Measurements from ENCODE around the gene RNF224.

RNF224 gene

GRCh38 chr9:137190315-137190856, 36.9 kb upstream of the RNF224 start:
- DNase-seq (ENCODE audit: low read depth): peak; percentile 38
- no peak overlapping the region for H3K4me3 ChIP-seq (ENCODE audit: low read depth, low read length)
- no peak for TF ChIP-seq MYC (IDR thresholded peaks at IDR 0.05; ENCODE audit: low read depth, low read length)
- no peak for TF ChIP-seq MAX (IDR thresholded peaks at IDR 0.05; ENCODE audit: low read depth, low read length)
- TF ChIP-seq CTCF (IDR thresholded peaks at IDR 0.05; ENCODE audit: low read depth, low read length): peak; percentile 17

- no peak overlapping the region for H3K4me3 ChIP-seq (ENCODE audit: low read depth, low read length)
- TF ChIP-seq CTCF (IDR thresholded peaks at IDR 0.05; ENCODE audit: low read depth, low read length) (no peak), POLR2A (IDR thresholded peaks at IDR 0.05; ENCODE audit: extremely low read depth, insufficient read length) (no peak), MYC (IDR thresholded peaks at IDR 0.05; ENCODE audit: low read depth, low read length) (no peak), MAX (IDR thresholded peaks at IDR 0.05; ENCODE audit: low read depth, low read length) (no peak)
- no peak for DNase-seq (ENCODE audit: low read depth)
Measured at GRCh38 chr9:137191245-137191644, 36.1 kb upstream of the RNF224 start.

- TF ChIP-seq MAX (IDR thresholded peaks at IDR 0.05; ENCODE audit: low read depth, low read length): no peak
- no peak for TF ChIP-seq POLR2A (IDR thresholded peaks at IDR 0.05; ENCODE audit: extremely low read depth, insufficient read length)
- TF ChIP-seq CTCF (IDR thresholded peaks at IDR 0.05; ENCODE audit: low read depth, low read length): no peak
- TF ChIP-seq MYC (IDR thresholded peaks at IDR 0.05; ENCODE audit: low read depth, low read length): no peak
- no peak for DNase-seq (ENCODE audit: low read depth)
- H3K4me3 ChIP-seq (ENCODE audit: low read depth, low read length): no peak overlapping the region
Measured at GRCh38 chr9:137191691-137192447, 35.4 kb upstream of the RNF224 start.

DNA sequence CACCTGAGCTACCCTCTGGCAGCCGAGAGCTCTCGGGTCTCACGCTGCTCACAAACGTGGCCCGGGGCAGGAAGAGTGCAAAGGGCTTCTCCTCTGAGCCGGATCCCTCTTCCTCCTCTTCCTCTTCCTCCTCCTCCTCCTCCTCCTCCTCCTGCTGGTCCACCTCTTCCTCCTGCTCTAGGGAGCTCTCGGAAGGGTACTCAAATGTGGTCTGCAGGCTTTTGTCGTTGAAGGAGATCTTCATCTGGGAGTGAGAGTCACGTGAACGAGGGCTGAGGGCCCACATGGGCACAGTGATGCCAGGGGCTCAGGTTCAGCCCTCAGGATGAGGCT, 34.9 kb upstream of the RNF224 start:
- TF ChIP-seq CTCF (IDR thresholded peaks at IDR 0.05; ENCODE audit: low read depth, low read length) (no peak), POLR2A (IDR thresholded peaks at IDR 0.05; ENCODE audit: extremely low read depth, insufficient read length) (no peak)

GRCh38 chr9:137192859-137193258, 34.4 kb upstream of the RNF224 start:
- TF ChIP-seq CTCF (IDR thresholded peaks at IDR 0.05; ENCODE audit: low read depth, low read length): no peak
- no peak for TF ChIP-seq MYC (IDR thresholded peaks at IDR 0.05; ENCODE audit: low read depth, low read length)
- TF ChIP-seq MAX (IDR thresholded peaks at IDR 0.05; ENCODE audit: low read depth, low read length): no peak
- TF ChIP-seq POLR2A (IDR thresholded peaks at IDR 0.05; ENCODE audit: extremely low read depth, insufficient read length): no peak
- DNase-seq (ENCODE audit: low read depth): no peak
- no peak overlapping the region for H3K4me3 ChIP-seq (ENCODE audit: low read depth, low read length)

More for the DNA sequence above, 34.9 kb upstream of the RNF224 start:
- no peak overlapping the region for H3K4me3 ChIP-seq (ENCODE audit: low read depth, low read length)
- no peak for DNase-seq (ENCODE audit: low read depth)

Measured in NB4 (cell line).